AML-193 (cell line): ENCODE data around the gene TAS2R13.

Source experiments
- DNase-seq, 2 experiments: peaks; one replicate each; lab custom pipeline; 2025; lab: John Stamatoyannopoulos, UW

TAS2R13 gene

DNA sequence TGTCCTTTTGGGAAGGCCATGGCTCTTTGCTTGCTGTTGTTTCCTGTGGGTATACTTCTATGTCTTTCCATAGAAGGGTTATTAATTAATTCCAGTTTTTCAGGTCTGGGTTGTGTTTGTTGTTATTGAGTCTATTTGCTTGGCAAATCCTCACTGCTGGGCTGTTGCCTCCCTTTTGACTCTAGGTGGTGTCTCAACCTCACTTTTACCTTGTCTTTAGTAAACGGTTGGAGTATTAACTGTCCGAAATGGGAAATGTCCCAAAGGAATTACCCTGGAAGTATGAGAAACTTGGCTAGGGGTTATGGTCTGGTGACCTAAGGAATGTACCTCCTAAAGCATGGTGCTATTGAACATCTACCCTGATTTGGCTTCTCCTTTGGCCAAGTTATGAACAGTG lies 42.0 kb downstream of the TAS2R13 start:
- DNase-seq, result no peak

DNA sequence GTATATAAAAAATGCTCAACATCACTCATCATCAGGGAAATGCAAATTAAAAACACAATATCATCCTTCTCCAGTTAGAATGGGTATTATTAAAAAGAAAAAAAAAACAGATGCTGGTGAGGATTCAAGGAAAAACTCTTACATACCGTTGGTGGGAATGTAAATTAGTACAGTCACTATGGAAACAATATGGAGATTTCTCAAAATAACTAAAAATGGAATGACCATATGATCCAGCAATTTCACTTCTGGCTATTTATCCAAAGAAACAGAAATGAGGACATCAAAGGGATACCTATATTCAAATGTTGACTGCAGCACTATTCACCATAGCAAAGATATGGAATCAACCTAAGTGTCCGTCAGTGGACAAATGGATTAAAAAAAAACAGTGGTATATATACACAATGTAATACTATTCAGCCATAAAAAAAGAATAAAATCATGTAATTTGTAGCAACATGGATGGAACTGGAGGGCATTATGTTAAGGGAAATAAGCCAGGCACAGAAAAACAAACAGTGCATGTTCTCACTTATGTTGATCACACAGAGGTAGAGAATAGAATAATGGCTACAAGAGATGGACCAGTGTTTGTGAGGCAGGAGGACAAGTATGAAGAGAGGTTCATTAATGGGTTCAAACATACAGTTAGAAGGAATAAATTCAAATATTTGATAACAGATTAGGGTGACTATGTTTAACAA lies 45.7 kb downstream of the TAS2R13 start:
- no peak for DNase-seq

DNA sequence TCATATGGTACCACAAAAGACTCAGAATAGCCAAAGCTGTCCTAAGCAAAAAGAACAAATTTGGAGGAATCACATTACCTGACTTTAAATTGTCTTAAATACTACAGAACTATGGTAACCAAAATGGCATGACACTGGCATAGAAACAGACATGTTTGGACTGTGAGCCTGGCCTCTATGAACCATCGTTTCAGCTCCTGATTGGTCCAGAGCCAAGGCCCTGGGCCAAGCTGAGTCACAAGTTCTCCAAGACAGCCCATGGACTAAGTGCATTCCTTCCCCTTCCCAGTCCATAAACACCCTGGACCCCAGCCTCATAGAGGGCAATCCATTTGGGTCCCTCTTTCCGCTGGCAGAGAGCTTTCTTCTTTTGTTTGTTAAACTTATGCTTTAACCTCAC lies 48.0 kb downstream of the TAS2R13 start:
- DNase-seq, result no peak
